ENCODE measurements around the gene ALK.

GRCh38 chr2:29463181-29463900 is 458.0 kb downstream of the ALK start:
- TF ChIP-seq SRF (IDR thresholded peaks at IDR 0.05; ENCODE audit: low read depth in 2 of 2, low read length in 2 of 2) (no peak), SIN3A (IDR thresholded peaks at IDR 0.05; ENCODE audit: low read depth, low read length) (no peak), REST (IDR thresholded peaks at IDR 0.05; ENCODE audit: low read depth, low read length) (no peak), JUND (IDR thresholded peaks at IDR 0.05; ENCODE audit: low read depth, low read length) (no peak), CTCF (IDR thresholded peaks at IDR 0.05 in 2 of 3, conservative IDR thresholded peaks at IDR 0.05 in 1 of 3; ENCODE audit: control insufficient read depth in 2 of 3, extremely low read depth in 1 of 3, insufficient read depth in 1 of 3, low read depth in 3 of 3, low read length in 3 of 3) (no peak), SMAD1 (IDR thresholded peaks at IDR 0.05; ENCODE audit: low read depth, partially characterized antibody) (no peak), CEBPZ (IDR thresholded peaks at IDR 0.05; ENCODE audit: low read depth, low read length) (no peak)

All from GM12878 (cell line).